ENCODE measurements around the gene PHF5A. TPM values are rescaled to one million over a fixed set of nuclear protein-coding genes. Genes with fewer than 3 reads are reported as not detected.
"Not testable (repeated sequence)": the region's sequence is repeated elsewhere in the genome, so short reads cannot be mapped to it uniquely, and the experiment has no call there.

Gene PHF5A
- total and polyA plus RNA-seq, 2 experiments from 2014 or later, result 13.1 to 41.9 TPM

GRCh38 chr22:41445129-41446056 lies 23.1 kb downstream of the PHF5A start:
- H3K9me3 ChIP-seq (ENCODE audit: low read depth), result no peaks in the 10 kb centered on the region
- peaks cover 53% of the 10 kb centered on the region for H3F3A ChIP-seq (ENCODE audit: insufficient read depth)
- H3K9me2 ChIP-seq (ENCODE audit: insufficient read depth), result no peaks in the 10 kb centered on the region
- in situ Hi-C loops (cut with MboI), result no loop called here
- H3K27ac ChIP-seq, result peak overlapping the region; percentile 93
- peaks cover 11% of the 10 kb centered on the region; the same call in 1 of the 2 replicates for H3K36me3 ChIP-seq (ENCODE audit: low read depth)
- WGBS, 2 experiments (ENCODE audit: low coverage in 1 of 2, low lambda C conversion rate in 2 of 2, missing lambda C conversion rate in 2 of 2), result 0 to 2% methylated on average over 22 of the region's 22 CpGs
- H4K20me1 ChIP-seq (ENCODE audit: insufficient read depth), result peaks cover 19% of the 10 kb centered on the region
- peak overlapping the region; percentile 86 for H3K4me3 ChIP-seq
- H2AFZ ChIP-seq, result peak overlapping the region; percentile 79
- H3K4me1 ChIP-seq (ENCODE audit: insufficient read depth), result peaks cover 20% of the 10 kb centered on the region
- peak overlapping the region; percentile 98 for H3K4me2 ChIP-seq (ENCODE audit: unreplicated experiment)
- DNase-seq, result peak; percentile 57
- H3K27me3 ChIP-seq (replicated peaks; ENCODE audit: insufficient read depth), result no peaks in the 10 kb centered on the region
- H3K79me2 ChIP-seq (ENCODE audit: insufficient read depth), result peaks cover 62% of the 10 kb centered on the region
- H3K9ac ChIP-seq, result peak overlapping the region; percentile 98
- no peak for TF ChIP-seq EZH2phosphoT487 (IDR thresholded peaks at IDR 0.05; ENCODE audit: insufficient read depth, low read depth)
- TF ChIP-seq EZH2 (IDR thresholded peaks at IDR 0.05; ENCODE audit: insufficient read depth, poor library complexity, severe bottlenecking), result no peak

GRCh38 chr22:41444360-41445128 lies 23.9 kb downstream of the PHF5A start:
- TF ChIP-seq EZH2phosphoT487 (IDR thresholded peaks at IDR 0.05; ENCODE audit: insufficient read depth, low read depth) (no peak), EZH2 (IDR thresholded peaks at IDR 0.05; ENCODE audit: insufficient read depth, poor library complexity, severe bottlenecking) (no peak)
- no peaks in the 10 kb centered on the region for H3K9me3 ChIP-seq (ENCODE audit: low read depth)

GRCh38 chr22:41442240-41442792 lies 26.2 kb downstream of the PHF5A start:
- Histone ChIP-seq H3K79me2 (ENCODE audit: insufficient read depth) (peaks cover 93% of the 10 kb centered on the region), H3K9ac (0 out of 2 replicates have a peak overlapping the region, but pooled peaks have one; percentile 3), H3K4me1 (ENCODE audit: insufficient read depth) (peaks cover 16% of the 10 kb centered on the region), H2AFZ (no peak overlapping the region), H3K4me3 (no peak overlapping the region), H3K9me2 (ENCODE audit: insufficient read depth) (no peaks in the 10 kb centered on the region), H3K9me3 (ENCODE audit: low read depth) (no peaks in the 10 kb centered on the region), H3F3A (ENCODE audit: insufficient read depth) (peaks cover 48% of the 10 kb centered on the region), H3K4me2 (ENCODE audit: unreplicated experiment) (peak overlapping the region; percentile 4), H3K36me3 (ENCODE audit: low read depth) (peaks cover 11% of the 10 kb centered on the region; the same call in 1 of the 2 replicates), H4K20me1 (ENCODE audit: insufficient read depth) (peaks cover 21% of the 10 kb centered on the region), H3K27me3 (replicated peaks; ENCODE audit: insufficient read depth) (no peaks in the 10 kb centered on the region), H3K27ac (no peak overlapping the region)
- WGBS, 2 experiments (ENCODE audit: low coverage in 1 of 2, low lambda C conversion rate in 2 of 2, missing lambda C conversion rate in 2 of 2), result 60 to 68% methylated on average over 2 of the region's 2 CpGs
- TF ChIP-seq EZH2phosphoT487 (IDR thresholded peaks at IDR 0.05; ENCODE audit: insufficient read depth, low read depth), result no peak
- no peak for TF ChIP-seq EZH2 (IDR thresholded peaks at IDR 0.05; ENCODE audit: insufficient read depth, poor library complexity, severe bottlenecking)
- in situ Hi-C loops (cut with MboI), result no loop called here
- DNase-seq, result peak; percentile 26

More at GRCh38 chr22:41444360-41445128, 23.9 kb downstream of the PHF5A start:
- peak overlapping the region; percentile 79 for H2AFZ ChIP-seq
- H3K27ac ChIP-seq, result peak overlapping the region; percentile 93
- peaks cover 53% of the 10 kb centered on the region for H3F3A ChIP-seq (ENCODE audit: insufficient read depth)
- H3K27me3 ChIP-seq (replicated peaks; ENCODE audit: insufficient read depth), result no peaks in the 10 kb centered on the region
- H3K4me2 ChIP-seq (ENCODE audit: unreplicated experiment), result peak overlapping the region; percentile 98
- peaks cover 71% of the 10 kb centered on the region for H3K79me2 ChIP-seq (ENCODE audit: insufficient read depth)
- 1% methylated on average over 35 of the region's 35 CpGs for WGBS, 2 experiments (ENCODE audit: low coverage in 1 of 2, low lambda C conversion rate in 2 of 2, missing lambda C conversion rate in 2 of 2)
- H3K9me2 ChIP-seq (ENCODE audit: insufficient read depth), result no peaks in the 10 kb centered on the region
- H3K9ac ChIP-seq, result peak overlapping the region; percentile 98
- peak overlapping the region; percentile 86 for H3K4me3 ChIP-seq
- H3K36me3 ChIP-seq (ENCODE audit: low read depth), result peaks cover 11% of the 10 kb centered on the region; the same call in 1 of the 2 replicates
- in situ Hi-C loops (cut with MboI), result no loop called here
- H3K4me1 ChIP-seq (ENCODE audit: insufficient read depth), result peaks cover 20% of the 10 kb centered on the region
- peaks cover 21% of the 10 kb centered on the region for H4K20me1 ChIP-seq (ENCODE audit: insufficient read depth)
- DNase-seq, result peak; percentile 96

DNA sequence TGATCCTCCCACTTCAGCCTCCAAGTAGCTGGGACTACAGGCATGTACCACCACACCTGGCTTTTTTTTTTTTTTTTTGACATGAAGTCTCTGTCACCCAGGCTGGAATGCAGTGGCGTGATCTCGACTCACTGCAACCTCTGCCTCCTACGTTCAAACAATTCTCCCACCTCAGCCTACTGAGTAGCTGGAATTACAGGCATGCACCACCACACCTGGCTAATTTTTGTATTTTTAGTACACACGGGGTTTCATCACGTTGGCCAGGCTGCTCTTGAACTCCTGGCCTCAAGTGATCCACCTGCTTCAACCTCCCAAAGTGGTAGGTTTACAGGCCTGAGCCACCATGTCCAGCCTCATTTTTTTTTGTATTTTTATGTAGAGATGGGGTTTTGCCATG lies 28.0 kb downstream of the PHF5A start:
- H3K9me2 ChIP-seq (ENCODE audit: insufficient read depth); H3K9me3 ChIP-seq (ENCODE audit: low read depth); H3K4me3 ChIP-seq; in situ Hi-C loops (cut with MboI); DNase-seq; H3K9ac ChIP-seq; H3K4me2 ChIP-seq (ENCODE audit: unreplicated experiment); H3K27me3 ChIP-seq (replicated peaks; ENCODE audit: insufficient read depth); H2AFZ ChIP-seq; H3K27ac ChIP-seq: not testable (repeated sequence)
- H3K36me3 ChIP-seq (ENCODE audit: low read depth), result peaks cover 22% of the 10 kb centered on the region
- peaks cover 100% of the 10 kb centered on the region for H3K79me2 ChIP-seq (ENCODE audit: insufficient read depth)
- 87 to 96% methylated on average over 5 of the region's 5 CpGs for WGBS, 2 experiments (ENCODE audit: low coverage in 1 of 2, low lambda C conversion rate in 2 of 2, missing lambda C conversion rate in 2 of 2)
- peaks cover 21% of the 10 kb centered on the region for H4K20me1 ChIP-seq (ENCODE audit: insufficient read depth)
- H3F3A ChIP-seq (ENCODE audit: insufficient read depth), result peaks cover 48% of the 10 kb centered on the region
- H3K4me1 ChIP-seq (ENCODE audit: insufficient read depth), result peaks cover 16% of the 10 kb centered on the region
